GM13976 (cell line): ENCODE results near the gene PTPRM.

Experiments
- DNase-seq: peaks from one replicate; pipeline ENCODE4 v3.0.0; 2012; ENCODE audit warnings: low spot score
- CTCF ChIP-seq: IDR thresholded peaks from 2 replicates; pipeline ENCODE4 v1.5.1; 2012; ENCODE audit warnings: borderline replicate concordance, mild to moderate bottlenecking; ENCODE audit not compliant: insufficient read depth; ENCODE audit errors: extremely low read depth, missing control alignments, control extremely low read depth
- in situ Hi-C: fragments of 300-500 bp; cut with MboI; formaldehyde crosslinking; loops from one replicate; pipeline ENCODE4 v1.12.0; 2022; ENCODE audit warnings: low sequenced_read_pairs, mixed read lengths, inconsistent platforms; ENCODE audit not compliant: unreplicated experiment

PTPRM gene

GRCh38 chr18:7618891-7619442 lies 51.9 kb downstream of the PTPRM start:
- TF ChIP-seq CTCF: no peak
- DNase-seq: no peak
- in situ Hi-C loops: no loop called here

- no peak for TF ChIP-seq CTCF
- no peak for DNase-seq
- in situ Hi-C loops: no loop called here
These were observed 52.6 kb downstream of the PTPRM start for GRCh38 chr18:7619676-7620075.

- in situ Hi-C loops: no loop called here
- TF ChIP-seq CTCF: no peak
- no peak for DNase-seq
These were observed 55.6 kb downstream of the PTPRM start for GRCh38 chr18:7622721-7623120.

GRCh38 chr18:7623681-7624080 lies 56.6 kb downstream of the PTPRM start:
- in situ Hi-C loops: no loop called here
- no peak for DNase-seq
- no peak for TF ChIP-seq CTCF

GRCh38 chr18:7624697-7625096 lies 57.6 kb downstream of the PTPRM start:
- no peak for DNase-seq
- in situ Hi-C loops: no loop called here
- no peak for TF ChIP-seq CTCF

DNA sequence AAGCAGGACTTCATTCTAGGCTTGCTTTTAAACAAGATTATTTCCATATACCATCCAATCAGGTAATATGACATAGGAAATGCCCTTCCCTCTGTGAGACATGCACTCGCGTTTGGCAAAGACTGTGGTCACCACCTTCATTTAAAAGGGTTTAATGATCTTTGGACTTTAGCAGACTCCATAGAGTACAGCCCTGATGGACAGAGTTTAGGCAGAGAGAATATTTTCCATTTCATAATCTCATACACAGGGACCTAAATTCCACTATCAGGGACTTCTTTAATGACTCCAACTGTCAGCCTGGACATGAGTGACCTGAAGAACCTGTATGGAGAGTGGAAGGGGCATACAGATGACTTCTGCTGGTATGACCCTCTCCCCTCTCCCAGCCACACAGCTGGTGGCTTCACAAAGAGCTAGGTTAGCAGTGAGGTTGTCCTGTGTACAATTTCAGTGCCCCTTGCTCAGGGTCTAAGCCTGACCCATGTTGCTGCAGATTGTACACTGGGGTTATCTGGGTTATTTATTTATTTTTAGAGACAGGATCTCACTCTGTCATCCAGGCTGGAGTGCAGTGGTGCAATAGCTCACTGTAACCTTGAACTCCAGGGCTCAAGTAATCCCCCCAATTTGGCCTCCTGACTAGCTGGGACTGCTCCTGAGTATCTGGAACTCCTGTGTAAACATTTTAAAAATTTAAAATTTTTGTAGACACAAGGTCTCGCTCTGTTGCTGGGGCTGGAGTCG lies 59.2 kb downstream of the PTPRM start:
- TF ChIP-seq CTCF: no peak
- no peak for DNase-seq
- in situ Hi-C loops: no loop called here
